ENCODE results near the gene ABLIM2. TPM values are rescaled to one million over a fixed set of nuclear protein-coding genes. Genes with fewer than 3 reads are reported as not detected.
A peak's percentile ranks its signal among the peaks of the same experiment; 100 is the strongest.

ABLIM2 gene
- total and polyA plus RNA-seq, 2 of the 8 experiments (the other 6 are each of a cell fraction or from before 2014, with no cell fraction given): 2.8 to 3.0 TPM

DNA sequence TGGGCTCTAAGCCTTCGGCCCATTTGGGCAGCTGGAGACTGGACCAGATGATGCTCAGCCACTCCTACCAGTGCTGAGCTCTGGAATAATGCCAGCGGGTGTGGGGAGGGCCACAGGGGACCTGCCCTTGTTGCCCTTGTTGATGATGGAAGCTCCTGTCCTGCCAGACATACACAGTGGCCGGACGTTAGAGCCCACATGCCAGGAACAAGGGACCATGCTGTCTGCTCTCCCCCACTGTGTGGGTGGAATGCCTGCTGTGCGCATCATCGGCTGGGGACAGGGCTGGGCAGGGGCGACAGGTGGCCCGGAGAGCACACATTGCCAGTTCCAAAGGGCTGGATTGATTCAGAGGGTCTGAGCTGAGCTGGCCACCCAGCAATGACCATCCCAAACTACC lies 2.0 kb downstream of the ABLIM2 start:
- Histone ChIP-seq H2BK120ac (replicated peaks; ENCODE audit: low read depth, low read length) (no peak overlapping the region), H3K79me1 (ENCODE audit: low read depth, low read length) (no peaks in the 10 kb centered on the region), H3K9ac (replicated peaks in 1 of 4; ENCODE audit: extremely low read depth in 1 of 4, low read depth in 3 of 4, low read length in 3 of 4) (no peak overlapping the region), H3K23ac (ENCODE audit: insufficient read length) (no peak overlapping the region), H4K5ac (ENCODE audit: insufficient read length, low read depth, low read length) (no peak overlapping the region), H2BK5ac (ENCODE audit: low read depth, low read length) (no peak overlapping the region), H2BK12ac (ENCODE audit: low read depth, low read length) (no peak overlapping the region), H3K4ac (replicated peaks; ENCODE audit: insufficient read length, low read depth, low read length) (no peak overlapping the region), H2BK15ac (ENCODE audit: low read length) (0 out of 2 replicates have a peak overlapping the region, but pooled peaks have one; percentile 61), H4K8ac (ENCODE audit: extremely low read depth, insufficient read depth, low read length) (no peak overlapping the region), H3K56ac (replicated peaks; ENCODE audit: insufficient read length, low read depth, low read length) (no peak overlapping the region), H3K27ac (ENCODE audit: low read depth, low read length) (no peak overlapping the region), H3K4me2 (ENCODE audit: insufficient read depth in 1 of 2, low read depth in 2 of 2, low read length in 2 of 2) (no peak overlapping the region), H3K4me1 (replicated peaks in 1 of 4; ENCODE audit: control insufficient read depth in 3 of 4, insufficient read depth in 4 of 4, low read length in 3 of 4) (peaks cover 0 to 5% (median 2%) of the 10 kb centered on the region in 4 experiments; a peak in 4 of 7 replicates), H3K14ac (ENCODE audit: insufficient read length) (no peak overlapping the region), H3K79me2 (ENCODE audit: control insufficient read depth in 1 of 2, insufficient read depth in 2 of 2, low read length in 2 of 2) (no peaks in the 10 kb centered on the region), H3K23me2 (ENCODE audit: low read depth, low read length) (peaks cover 14% of the 10 kb centered on the region; the same call in 1 of the 2 replicates), H3K4me3 (ENCODE audit: extremely low read depth in 1 of 4, insufficient read depth in 2 of 4, low read depth in 3 of 4, low read length in 4 of 4) (no peak overlapping the region), H3K27me3 (replicated peaks in 1 of 4; ENCODE audit: control insufficient read depth in 3 of 4, extremely low read depth in 1 of 4, insufficient read depth in 3 of 4, low read length in 3 of 4) (peaks cover 6 to 43% (median 30%) of the 10 kb centered on the region in 4 experiments), H2AK5ac (ENCODE audit: low read depth, low read length) (no peak overlapping the region; the same call in 1 of the 2 replicates), H3K18ac (ENCODE audit: extremely low read depth, low read length) (no peak overlapping the region), H4K91ac (replicated peaks; ENCODE audit: insufficient read length, low read length) (no peak overlapping the region), H3K36me3 (ENCODE audit: control insufficient read depth in 2 of 4, insufficient read depth in 4 of 4, low read length in 3 of 4) (no peaks in the 10 kb centered on the region), H3K9me3 (ENCODE audit: insufficient read depth in 2 of 2, low read depth in 1 of 2, low read length in 1 of 2) (no peaks in the 10 kb centered on the region), H4K20me1 (replicated peaks in 1 of 2; ENCODE audit: control insufficient read depth in 1 of 2, insufficient read depth in 2 of 2, low read length in 2 of 2) (peaks cover 3 to 7% of the 10 kb centered on the region in 2 experiments), H2BK20ac (ENCODE audit: low read length) (no peak overlapping the region), H2AFZ (ENCODE audit: low read length) (no peak overlapping the region)
- ChIA-PET POLR2A (ENCODE audit: partially characterized antibody) (interaction anchor here (0.6 kb wide), 1 partner anchor 25 kb away, joined by 4 read pairs; no protein-coding TSS in a partner anchor), CTCF (ENCODE audit: partially characterized antibody) (interaction anchor here (0.6 to 2.2 kb wide), 8 partner anchors 11 to 462 kb away, joined by 3 to 6 read pairs (median 3); no protein-coding TSS in a partner anchor)
- WGBS, 2 experiments (ENCODE audit: extremely low coverage in 1 of 2, insufficient coverage in 1 of 2, insufficient read length in 1 of 2, insufficient replicate concordance in 2 of 2, low coverage in 1 of 2, low lambda C conversion rate in 2 of 2, missing lambda C conversion rate in 1 of 2): 86% methylated on average over 8 of the region's 8 CpGs; no CpG with 5 or more reads in 1 of the 2 experiments
- DNase-seq (ENCODE audit: low read depth in 1 of 2, low spot score in 2 of 2): no peak
- no peak for FAIRE-seq
- no peak for TF ChIP-seq NANOG (IDR thresholded peaks at IDR 0.05; ENCODE audit: insufficient read depth, low read depth, low read length, poor library complexity, severe bottlenecking)
- TF ChIP-seq EP300 (IDR thresholded peaks at IDR 0.05; ENCODE audit: borderline replicate concordance in 1 of 2, low read depth in 2 of 2, low read length in 2 of 2): no peak
- no peak for TF ChIP-seq TCF12 (IDR thresholded peaks at IDR 0.05; ENCODE audit: low read depth, low read length)
- no peak for TF ChIP-seq TBP (IDR thresholded peaks at IDR 0.05; ENCODE audit: low read depth, low read length)
- TF ChIP-seq POLR2A (IDR thresholded peaks at IDR 0.05; ENCODE audit: control extremely low read depth in 1 of 2, low read depth in 2 of 2, low read length in 2 of 2): no peak
- no peak for TF ChIP-seq RFX5 (IDR thresholded peaks at IDR 0.05; ENCODE audit: borderline replicate concordance, low read depth, low read length)
- no peak for TF ChIP-seq JUND (IDR thresholded peaks at IDR 0.05; ENCODE audit: low read length)
- TF ChIP-seq POU5F1 (IDR thresholded peaks at IDR 0.05; ENCODE audit: low read depth, low read length): no peak
- TF ChIP-seq, protein P1, sequence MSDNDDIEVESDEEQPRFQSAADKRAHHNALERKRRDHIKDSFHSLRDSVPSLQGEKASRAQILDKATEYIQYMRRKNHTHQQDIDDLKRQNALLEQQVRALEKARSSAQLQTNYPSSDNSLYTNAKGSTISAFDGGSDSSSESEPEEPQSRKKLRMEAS (IDR thresholded peaks at IDR 0.05): no peak
- no peak for TF ChIP-seq BRCA1 (IDR thresholded peaks at IDR 0.05; ENCODE audit: low read depth, low read length)
- no peak for TF ChIP-seq CHD1 (IDR thresholded peaks at IDR 0.05; ENCODE audit: low read depth, low read length)
- no peak for TF ChIP-seq TAF7 (optimal IDR thresholded peaks at IDR 0.05; ENCODE audit: borderline replicate concordance, low read depth, low read length)

All from H1 (cell line).